Measurements from ENCODE around the gene CLEC10A.
A peak's percentile ranks its signal among the peaks of the same experiment; 100 is the strongest.

Gene CLEC10A

GRCh38 chr17:7046127-7046724 lies 33.8 kb downstream of the CLEC10A start:
- no peak for TF ChIP-seq CTCF (IDR thresholded peaks at IDR 0.05)
- peaks cover 20% of the 10 kb centered on the region for H3K4me1 ChIP-seq
- no peaks in the 10 kb centered on the region for H3K9me3 ChIP-seq (ENCODE audit: control insufficient read depth, low read length)
- H3K9ac ChIP-seq, result peak overlapping the region; percentile 32
- no peaks in the 10 kb centered on the region for H3K27me3 ChIP-seq (ENCODE audit: control insufficient read depth, insufficient read depth, low read length)
- peak overlapping the region; percentile 57 for H3K4me3 ChIP-seq (ENCODE audit: low read depth, low read length)
- peak overlapping the region; percentile 78 for H3K4me2 ChIP-seq (ENCODE audit: low read length)
- H3K27ac ChIP-seq, result peak overlapping the region; percentile 98
- no peaks in the 10 kb centered on the region for H3K36me3 ChIP-seq (ENCODE audit: control insufficient read depth, insufficient read depth, low read length)
- peak overlapping the region; percentile 97 for H2AFZ ChIP-seq
- no peaks in the 10 kb centered on the region for H3K79me2 ChIP-seq

DNA sequence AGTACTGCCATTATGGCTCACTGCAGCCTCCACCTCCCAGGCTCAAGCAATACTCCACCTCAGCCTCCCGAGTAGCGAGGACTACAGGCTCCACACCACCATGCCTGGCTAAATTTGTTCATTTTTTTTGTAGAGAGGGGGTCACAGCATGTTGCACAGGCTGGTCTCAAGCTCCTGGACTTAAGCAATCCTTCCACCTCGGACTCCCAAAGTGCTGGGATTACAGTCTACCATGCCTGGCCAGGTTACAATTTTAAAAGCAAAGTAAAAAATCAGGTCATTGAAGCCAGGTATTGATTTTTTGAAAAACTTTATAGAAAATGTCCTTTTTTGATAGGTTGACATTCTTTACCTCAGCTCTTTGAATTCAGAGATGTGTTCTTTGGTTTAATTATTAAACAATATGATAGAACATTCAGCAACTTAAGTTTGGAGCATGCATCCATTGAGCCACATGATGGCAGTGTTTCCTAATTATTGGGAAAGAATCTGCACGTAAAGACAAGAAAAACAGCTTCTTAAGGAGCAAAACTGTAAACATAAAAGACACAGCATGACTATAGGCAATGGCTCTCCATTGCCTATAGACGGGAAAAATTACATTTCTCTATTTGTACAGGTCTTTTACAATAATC lies 34.4 kb downstream of the CLEC10A start:
- H2AFZ ChIP-seq, result peak overlapping the region; percentile 97
- H3K27me3 ChIP-seq (ENCODE audit: control insufficient read depth, insufficient read depth, low read length), result no peaks in the 10 kb centered on the region
- H3K9ac ChIP-seq, result no peak overlapping the region
- no peaks in the 10 kb centered on the region for H3K9me3 ChIP-seq (ENCODE audit: control insufficient read depth, low read length)
- peak overlapping the region; percentile 57 for H3K4me3 ChIP-seq (ENCODE audit: low read depth, low read length)
- TF ChIP-seq CTCF (IDR thresholded peaks at IDR 0.05), result peak; percentile 85
- no peaks in the 10 kb centered on the region for H3K36me3 ChIP-seq (ENCODE audit: control insufficient read depth, insufficient read depth, low read length)
- peaks cover 21% of the 10 kb centered on the region for H3K4me1 ChIP-seq
- no peaks in the 10 kb centered on the region for H3K79me2 ChIP-seq
- peak overlapping the region; percentile 78 for H3K4me2 ChIP-seq (ENCODE audit: low read length)
- peak overlapping the region; percentile 98 for H3K27ac ChIP-seq

DNA sequence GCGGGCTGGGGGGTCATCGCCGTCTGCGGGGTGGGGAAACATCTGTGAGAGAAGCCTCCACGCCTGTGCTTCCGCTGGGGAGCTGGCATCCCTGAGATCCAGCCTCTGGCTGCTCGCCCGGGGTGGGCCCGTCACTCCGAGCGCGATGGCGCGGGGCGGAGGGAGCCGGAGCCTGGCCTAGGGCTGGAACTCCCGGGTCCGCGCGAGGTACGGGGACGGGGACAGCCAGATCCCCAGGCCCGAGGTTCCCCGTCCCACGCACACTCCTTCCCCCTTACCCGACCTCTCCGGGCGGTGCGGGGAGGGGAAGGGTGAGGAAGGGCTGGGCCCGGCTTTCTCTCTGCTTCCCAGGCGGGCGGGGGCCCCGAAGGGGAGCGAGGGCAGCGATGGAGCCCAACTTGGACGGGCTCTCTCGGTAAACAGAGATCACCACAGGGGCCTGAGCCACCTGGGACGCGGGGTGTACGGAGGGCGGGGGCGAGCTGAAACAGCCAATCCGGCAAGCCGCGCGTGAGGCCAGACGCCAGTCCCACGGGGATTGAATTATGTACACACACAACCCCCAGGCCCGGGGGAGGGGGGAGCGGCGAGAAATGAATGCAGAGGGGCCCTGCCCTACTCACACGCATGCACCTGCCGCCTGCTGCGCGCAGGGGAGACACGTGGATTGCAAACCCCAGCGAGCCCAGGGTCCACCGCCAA lies 36.4 kb downstream of the CLEC10A start, which contains the start of gene SLC16A11:
Gene SLC16A11, minus strand, starts transcription at position 596 of the 702 bp plus-strand sequence. Its CDS starts 579 bp downstream, at position 17.
- H3K9me3 ChIP-seq (ENCODE audit: control insufficient read depth, low read length), result no peaks in the 10 kb centered on the region
- H3K4me3 ChIP-seq (ENCODE audit: low read depth, low read length), result peak within 1 kb of the TSS; percentile 66
- H3K4me2 ChIP-seq (ENCODE audit: low read length), result peak within 1 kb of the TSS; percentile 85
- no peaks in the 10 kb centered on the region for H3K79me2 ChIP-seq
- H2AFZ ChIP-seq, result peak within 1 kb of the TSS; percentile 92
- peaks cover 27% of the 10 kb centered on the region for H3K4me1 ChIP-seq
- no peaks in the 10 kb centered on the region for H3K36me3 ChIP-seq (ENCODE audit: control insufficient read depth, insufficient read depth, low read length)
- no peaks in the 10 kb centered on the region for H3K27me3 ChIP-seq (ENCODE audit: control insufficient read depth, insufficient read depth, low read length)
- peak within 1 kb of the TSS; percentile 96 for H3K27ac ChIP-seq
- TF ChIP-seq CTCF (IDR thresholded peaks at IDR 0.05), result no peak
- peak within 1 kb of the TSS; percentile 77 for H3K9ac ChIP-seq

- Histone ChIP-seq H3K4me3 (ENCODE audit: low read depth, low read length) (peak overlapping the region; percentile 66), H3K27me3 (ENCODE audit: control insufficient read depth, insufficient read depth, low read length) (no peaks in the 10 kb centered on the region), H3K36me3 (ENCODE audit: control insufficient read depth, insufficient read depth, low read length) (no peaks in the 10 kb centered on the region), H3K79me2 (no peaks in the 10 kb centered on the region), H3K4me2 (ENCODE audit: low read length) (peak overlapping the region; percentile 85), H3K9me3 (ENCODE audit: control insufficient read depth, low read length) (no peaks in the 10 kb centered on the region), H3K9ac (peak overlapping the region; percentile 77), H3K27ac (peak overlapping the region; percentile 96), H2AFZ (peak overlapping the region; percentile 92), H3K4me1 (peaks cover 29% of the 10 kb centered on the region)
- TF ChIP-seq CTCF (IDR thresholded peaks at IDR 0.05), result no peak
These were observed 36.9 kb downstream of the CLEC10A start for GRCh38 chr17:7043182-7043496.

All from parathyroid adenoma (tissue), 2 donors.